ENCODE measurements around the gene VWA3B. TPM values are rescaled to one million over a fixed set of nuclear protein-coding genes. Genes with fewer than 3 reads are reported as not detected.
A peak's percentile ranks its signal among the peaks of the same experiment; 100 is the strongest.
"Not testable (repeated sequence)": the region's sequence is repeated elsewhere in the genome, so short reads cannot be mapped to it uniquely, and the experiment has no call there.

Gene VWA3B
- total and polyA plus RNA-seq, 2 experiments from 2014 or later = not detected

GRCh38 chr2:98263362-98263761 is 176.4 kb downstream of the VWA3B start:
- TF ChIP-seq EZH2 (IDR thresholded peaks at IDR 0.05; ENCODE audit: insufficient read depth, poor library complexity, severe bottlenecking) = no peak
- TF ChIP-seq EZH2phosphoT487 (IDR thresholded peaks at IDR 0.05; ENCODE audit: insufficient read depth, low read depth) = no peak
- 20 to 25% methylated on average over 1 of the region's 1 CpG for WGBS, 2 experiments (ENCODE audit: low coverage in 1 of 2, low lambda C conversion rate in 2 of 2, missing lambda C conversion rate in 2 of 2)
- no peaks in the 10 kb centered on the region for H3K27me3 ChIP-seq (replicated peaks; ENCODE audit: insufficient read depth)

GRCh38 chr2:98268225-98268624 is 181.3 kb downstream of the VWA3B start:
- H3K4me3 ChIP-seq; H3K79me2 ChIP-seq (ENCODE audit: insufficient read depth); H4K20me1 ChIP-seq (ENCODE audit: insufficient read depth); DNase-seq; in situ Hi-C loops (cut with MboI); H3K4me2 ChIP-seq (ENCODE audit: unreplicated experiment); H3K27me3 ChIP-seq (replicated peaks; ENCODE audit: insufficient read depth); H2AFZ ChIP-seq; H3K9ac ChIP-seq; H3K4me1 ChIP-seq (ENCODE audit: insufficient read depth); H3K36me3 ChIP-seq (ENCODE audit: low read depth); H3F3A ChIP-seq (ENCODE audit: insufficient read depth); H3K9me2 ChIP-seq (ENCODE audit: insufficient read depth); H3K27ac ChIP-seq; H3K9me3 ChIP-seq (ENCODE audit: low read depth): not testable (repeated sequence)

More at GRCh38 chr2:98263362-98263761, 176.4 kb downstream of the VWA3B start:
- Histone ChIP-seq H3K4me2 (ENCODE audit: unreplicated experiment) (no peak overlapping the region), H3K4me3 (no peak overlapping the region), H3K4me1 (ENCODE audit: insufficient read depth) (no peaks in the 10 kb centered on the region), H3K79me2 (ENCODE audit: insufficient read depth) (no peaks in the 10 kb centered on the region), H3K9me2 (ENCODE audit: insufficient read depth) (no peaks in the 10 kb centered on the region), H3K27ac (no peak overlapping the region), H4K20me1 (ENCODE audit: insufficient read depth) (no peaks in the 10 kb centered on the region), H3K9me3 (ENCODE audit: low read depth) (no peaks in the 10 kb centered on the region), H3F3A (ENCODE audit: insufficient read depth) (no peaks in the 10 kb centered on the region), H3K9ac (no peak overlapping the region), H3K36me3 (ENCODE audit: low read depth) (no peaks in the 10 kb centered on the region), H2AFZ (no peak overlapping the region)
- DNase-seq = no peak
- in situ Hi-C loops (cut with MboI) = no loop called here

DNA sequence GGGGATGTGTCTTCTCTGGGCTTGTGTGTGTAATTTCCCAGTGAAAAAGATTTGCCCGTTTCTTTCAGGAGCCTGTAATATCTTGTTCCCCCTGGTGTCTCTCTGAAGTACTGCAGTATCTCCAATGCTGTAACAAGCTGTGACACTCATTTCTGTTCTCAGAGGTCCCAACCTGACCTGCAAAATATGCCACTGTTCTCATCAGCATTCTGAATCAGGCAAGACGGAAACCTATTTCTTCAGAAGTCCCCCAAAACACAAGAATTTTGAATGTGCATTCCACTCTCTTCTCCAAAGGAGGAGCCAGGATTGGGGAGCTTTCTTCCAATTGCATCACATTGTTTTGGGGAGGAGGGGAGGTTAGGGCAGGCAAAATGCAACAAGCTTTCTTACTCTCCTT is 182.3 kb downstream of the VWA3B start:
- Histone ChIP-seq H3K9ac (no peak overlapping the region), H3K9me2 (ENCODE audit: insufficient read depth) (no peaks in the 10 kb centered on the region), H3K27ac (peak overlapping the region; percentile 50), H3K9me3 (ENCODE audit: low read depth) (no peaks in the 10 kb centered on the region), H3K4me1 (ENCODE audit: insufficient read depth) (peaks cover 4% of the 10 kb centered on the region; the same call in 1 of the 2 replicates), H3K4me3 (no peak overlapping the region), H3F3A (ENCODE audit: insufficient read depth) (no peaks in the 10 kb centered on the region), H3K27me3 (replicated peaks; ENCODE audit: insufficient read depth) (peaks cover 9% of the 10 kb centered on the region; the same call in 1 of the 2 replicates), H2AFZ (peak overlapping the region; percentile 47), H3K4me2 (ENCODE audit: unreplicated experiment) (no peak overlapping the region), H4K20me1 (ENCODE audit: insufficient read depth) (no peaks in the 10 kb centered on the region), H3K79me2 (ENCODE audit: insufficient read depth) (no peaks in the 10 kb centered on the region), H3K36me3 (ENCODE audit: low read depth) (no peaks in the 10 kb centered on the region)
- 9 to 12% methylated on average over 2 of the region's 2 CpGs for WGBS, 2 experiments (ENCODE audit: low coverage in 1 of 2, low lambda C conversion rate in 2 of 2, missing lambda C conversion rate in 2 of 2)
- peak; percentile 73 for DNase-seq
- in situ Hi-C loops (cut with MboI) = no loop called here
- no peak for TF ChIP-seq EZH2phosphoT487 (IDR thresholded peaks at IDR 0.05; ENCODE audit: insufficient read depth, low read depth)
- no peak for TF ChIP-seq EZH2 (IDR thresholded peaks at IDR 0.05; ENCODE audit: insufficient read depth, poor library complexity, severe bottlenecking)

- no peaks in the 10 kb centered on the region for H3K79me2 ChIP-seq (ENCODE audit: insufficient read depth)
- DNase-seq = peak; percentile 36
- peak overlapping the region; percentile 50 for H3K27ac ChIP-seq
- H3K4me3 ChIP-seq = no peak overlapping the region
- 48 to 52% methylated on average over 2 of the region's 2 CpGs for WGBS, 2 experiments (ENCODE audit: low coverage in 1 of 2, low lambda C conversion rate in 2 of 2, missing lambda C conversion rate in 2 of 2)
- H2AFZ ChIP-seq = peak overlapping the region; percentile 47
- no peaks in the 10 kb centered on the region for H4K20me1 ChIP-seq (ENCODE audit: insufficient read depth)
- no peaks in the 10 kb centered on the region for H3K9me3 ChIP-seq (ENCODE audit: low read depth)
- in situ Hi-C loops (cut with MboI) = loop anchor here (10.0 kb wide), 1 partner anchor 465 kb away; no protein-coding TSS in a partner anchor
- no peaks in the 10 kb centered on the region for H3K36me3 ChIP-seq (ENCODE audit: low read depth)
- H3F3A ChIP-seq (ENCODE audit: insufficient read depth) = no peaks in the 10 kb centered on the region
- TF ChIP-seq EZH2phosphoT487 (IDR thresholded peaks at IDR 0.05; ENCODE audit: insufficient read depth, low read depth) (no peak), EZH2 (IDR thresholded peaks at IDR 0.05; ENCODE audit: insufficient read depth, poor library complexity, severe bottlenecking) (no peak)
- H3K27me3 ChIP-seq (replicated peaks; ENCODE audit: insufficient read depth) = peaks cover 9% of the 10 kb centered on the region; the same call in 1 of the 2 replicates
- no peaks in the 10 kb centered on the region for H3K9me2 ChIP-seq (ENCODE audit: insufficient read depth)
- peaks cover 4% of the 10 kb centered on the region; the same call in 1 of the 2 replicates for H3K4me1 ChIP-seq (ENCODE audit: insufficient read depth)
- H3K4me2 ChIP-seq (ENCODE audit: unreplicated experiment) = no peak overlapping the region
- H3K9ac ChIP-seq = no peak overlapping the region
Measured at GRCh38 chr2:98269830-98270229, 182.9 kb downstream of the VWA3B start.
